HG03575 (cell line): ENCODE measurements around the gene IMPDH2.
"Not testable (repeated sequence)": the region's sequence is repeated elsewhere in the genome, so short reads cannot be mapped to it uniquely, and the experiment has no call there.

Source experiments
- ATAC-seq: cut with Tn5 transposase; IDR thresholded peaks from one replicate; pipeline ENCODE4 v1.9.1; 2021; ENCODE audit not compliant: unreplicated experiment, insufficient number of reproducible peaks, low FRiP score; ENCODE audit errors: extremely low read depth

The IMPDH2 gene

GRCh38 chr3:49022688-49023171, 6.5 kb downstream of the IMPDH2 start:
- ATAC-seq, result no peak

- peak; percentile 21 for ATAC-seq
Measured at GRCh38 chr3:49021813-49022687, 7.1 kb downstream of the IMPDH2 start, which contains the start of gene NDUFAF3. Gene NDUFAF3, plus strand, starts transcription at chr3:49022121. Its CDS starts 24 bp downstream, at chr3:49022145.

GRCh38 chr3:49021213-49021812, 7.9 kb downstream of the IMPDH2 start:
- peak; percentile 22 for ATAC-seq

GRCh38 chr3:49020330-49021212, 8.6 kb downstream of the IMPDH2 start:
- no peak for ATAC-seq

- no peak for ATAC-seq
Measured at GRCh38 chr3:49019941-49020329, 9.3 kb downstream of the IMPDH2 start.

GRCh38 chr3:49018707-49019006, 10.5 kb downstream of the IMPDH2 start:
- no peak for ATAC-seq

GRCh38 chr3:49017971-49018706, 11.1 kb downstream of the IMPDH2 start, which contains the start of gene DALRD3:
Gene DALRD3, minus strand, starts transcription at chr3:49018580. Its CDS starts 16 bp downstream, at chr3:49018564.
- no peak for ATAC-seq

- ATAC-seq, result no peak
Measured at GRCh38 chr3:49017229-49017970, 11.8 kb downstream of the IMPDH2 start.

GRCh38 chr3:49016414-49017228, 12.6 kb downstream of the IMPDH2 start:
- no peak for ATAC-seq

- ATAC-seq, result no peak
Measured at GRCh38 chr3:49015765-49016164, 13.4 kb downstream of the IMPDH2 start.

GRCh38 chr3:49015072-49015471, 14.1 kb downstream of the IMPDH2 start:
- no peak for ATAC-seq

- ATAC-seq, result no peak
Measured at GRCh38 chr3:49013738-49014660, 15.2 kb downstream of the IMPDH2 start.

GRCh38 chr3:49013113-49013737, 16.0 kb downstream of the IMPDH2 start:
- ATAC-seq, result no peak

- no peak for ATAC-seq
Measured at GRCh38 chr3:49012441-49013017, 16.7 kb downstream of the IMPDH2 start.

GRCh38 chr3:49009396-49009795, 19.8 kb downstream of the IMPDH2 start:
- ATAC-seq, result no peak

- not testable (repeated sequence) for ATAC-seq
Measured at GRCh38 chr3:49008627-49009026, 20.6 kb downstream of the IMPDH2 start.
